NCI-H510A (cell line): Measurements from ENCODE around the gene STXBP5L.
"Not testable (repeated sequence)": the region's sequence is repeated elsewhere in the genome, so short reads cannot be mapped to it uniquely, and the experiment has no call there.

Experiments used
- DNase-seq: peaks from one replicate; lab custom pipeline; 2025; lab: John Stamatoyannopoulos, UW

The STXBP5L gene

GRCh38 chr3:120908030-120908794, at the start of gene STXBP5L:
TSS of gene STXBP5L (plus strand) at chr3:120908205. CDS start at chr3:120909579, 1,374 bp downstream.
- DNase-seq: peak; percentile 94

GRCh38 chr3:120858521-120858920, 49.5 kb upstream of the STXBP5L start:
- no peak for DNase-seq

GRCh38 chr3:120864541-120864940, 43.5 kb upstream of the STXBP5L start:
- no peak for DNase-seq

- no peak for DNase-seq
These were observed 32.5 kb upstream of the STXBP5L start for GRCh38 chr3:120875507-120875906.

GRCh38 chr3:120875989-120876388, 32.0 kb upstream of the STXBP5L start:
- DNase-seq: no peak

GRCh38 chr3:120879411-120879810, 28.6 kb upstream of the STXBP5L start:
- DNase-seq: no peak

- no peak for DNase-seq
These were observed 15.1 kb upstream of the STXBP5L start for GRCh38 chr3:120892921-120893320.

- DNase-seq: no peak
These were observed 13.5 kb upstream of the STXBP5L start for GRCh38 chr3:120894316-120895057.

GRCh38 chr3:120901716-120902115, 6.3 kb upstream of the STXBP5L start:
- not testable (repeated sequence) for DNase-seq

GRCh38 chr3:120903221-120903620, 4.8 kb upstream of the STXBP5L start:
- DNase-seq: no peak

GRCh38 chr3:120907659-120908029, 361 bp upstream of the STXBP5L start:
- DNase-seq: no peak

GRCh38 chr3:120908795-120909601, 993 bp downstream of the STXBP5L start:
- DNase-seq: no peak

GRCh38 chr3:120909602-120909878, 1.5 kb downstream of the STXBP5L start:
- DNase-seq: no peak

GRCh38 chr3:120926146-120926545, 18.1 kb downstream of the STXBP5L start:
- no peak for DNase-seq

GRCh38 chr3:120928991-120929390, 21.0 kb downstream of the STXBP5L start:
- DNase-seq: no peak

- no peak for DNase-seq
These were observed 23.6 kb downstream of the STXBP5L start for GRCh38 chr3:120931593-120931992.

- DNase-seq: no peak
These were observed 48.1 kb downstream of the STXBP5L start for GRCh38 chr3:120956143-120956542.

- no peak for DNase-seq
These were observed 74.8 kb downstream of the STXBP5L start for GRCh38 chr3:120982608-120983320.

GRCh38 chr3:120983321-120983665, 75.3 kb downstream of the STXBP5L start:
- no peak for DNase-seq

GRCh38 chr3:120983841-120984240, 75.8 kb downstream of the STXBP5L start:
- no peak for DNase-seq

- no peak for DNase-seq
These were observed 77.2 kb downstream of the STXBP5L start for GRCh38 chr3:120985242-120985641.

- no peak for DNase-seq
These were observed 81.0 kb downstream of the STXBP5L start for GRCh38 chr3:120988994-120989393.
